GM12878 (cell line): Measurements from ENCODE around the gene SPATA31C1. TPM values are rescaled to one million over a fixed set of nuclear protein-coding genes. Genes with fewer than 3 reads are reported as not detected.

Experiments used
- ATAC-seq: fragments of 200-7000 bp; cut with Tn5 transposase; 3 replicates; pipeline ENCODE4 v1.9.1; 2020; ENCODE audit warnings: mild to moderate bottlenecking, moderate library complexity
- BruUV-seq: library from RNA; stranded (reverse); fragments of 400-500 nt; replicated peaks from 2 replicates; lab custom pipeline; 2021; lab: Mats Ljungman, UMichigan
- CTCF ChIA-PET: fragments of 300-600 bp; sonication (Branson Sonifier 250); formaldehyde crosslinking; extraction: SDS; loops from one replicate; lab custom pipeline; 2021; ENCODE audit warnings: inconsistent platforms; lab: Yijun Ruan, JAX
- POLR2A ChIA-PET: fragments of 350-600 bp; formaldehyde crosslinking; extraction: SDS; loops from one replicate; lab custom pipeline; 2021; ENCODE audit warnings: inconsistent platforms; lab: Charles Lee
- RAD21 ChIA-PET: fragments of 300-600 bp; sonication (Branson Sonifier 250); formaldehyde crosslinking; loops from one replicate; lab custom pipeline; 2023; ENCODE audit warnings: antibody characterized with exemption; ENCODE audit not compliant: unreplicated experiment; lab: Charles Lee
- SMC1A ChIA-PET: fragments of 300-600 bp; sonication (Branson Sonifier 250); formaldehyde crosslinking; loops from one replicate; lab custom pipeline; 2023; ENCODE audit not compliant: unreplicated experiment, uncharacterized antibody; lab: Charles Lee
- DNase-seq: peaks from one replicate; pipeline ENCODE4 v3.0.0-alpha.2; 2011; ENCODE audit warnings: low read depth, low spot score
- FAIRE-seq: peaks from 3 replicates; lab custom pipeline; 2011; peaks lifted over from hg19 to GRCh38; lab: Jason Lieb, UNC
- H2AFZ ChIP-seq: 2 replicates; pipeline ENCODE4 v1.6.0; 2011; ENCODE audit warnings: low read depth, low read length, control low read depth; ENCODE audit not compliant: control insufficient read depth
- H3K27ac ChIP-seq: 2 replicates; pipeline ENCODE4 v1.5.1; 2011; ENCODE audit warnings: control low read depth; ENCODE audit not compliant: control insufficient read depth, insufficient read depth
- H3K27me3 ChIP-seq, 2 experiments: replicated peaks in 1 of 2; 2 replicates each; pipeline versions ENCODE4 v1.6.0 to v1.6.1; 2011; ENCODE audit warnings: low read length in 1 of 2; ENCODE audit not compliant: control insufficient read depth in 2 of 2, insufficient read depth in 2 of 2
- H3K36me3 ChIP-seq, 2 experiments: 2 replicates each; pipeline ENCODE4 v1.5.1; 2011; ENCODE audit warnings: low read length in 1 of 2; ENCODE audit not compliant: control insufficient read depth in 2 of 2, insufficient read depth in 2 of 2
- H3K4me1 ChIP-seq: 2 replicates; pipeline ENCODE4 v1.6.1; 2011; ENCODE audit warnings: mild to moderate bottlenecking, low read length, moderate library complexity, mixed read lengths; ENCODE audit not compliant: control insufficient read depth, insufficient read depth
- H3K4me2 ChIP-seq: 2 replicates; pipeline ENCODE4 v1.6.0; 2011; ENCODE audit warnings: control low read depth; ENCODE audit not compliant: control insufficient read depth, insufficient read depth
- H3K4me3 ChIP-seq: fragments of 200-600 bp; sonication (generic); 2 replicates; pipeline ENCODE4 v1.5.1; 2016
- H3K79me2 ChIP-seq: 2 replicates; pipeline ENCODE4 v1.6.0; 2011; ENCODE audit warnings: low read length; ENCODE audit not compliant: control insufficient read depth, insufficient read depth
- H3K9ac ChIP-seq: 2 replicates; pipeline ENCODE4 v1.8.0; 2011; ENCODE audit warnings: low read length, control low read depth, mixed read lengths; ENCODE audit not compliant: control insufficient read depth, insufficient read depth
- H3K9me3 ChIP-seq: replicated peaks from 3 replicates; pipeline ENCODE4 v1.5.1; 2011; ENCODE audit warnings: mild to moderate bottlenecking, low read length; ENCODE audit not compliant: control insufficient read depth, insufficient read depth
- H4K20me1 ChIP-seq: 2 replicates; pipeline ENCODE4 v1.6.0; 2011; ENCODE audit not compliant: control insufficient read depth, insufficient read depth
- ASH2L ChIP-seq: fragments of 300-600, 200-600 bp; sonication (generic); IDR thresholded peaks from 2 replicates; pipeline ENCODE4 v1.6.1; 2017; ENCODE audit warnings: low read depth, mild to moderate bottlenecking, borderline replicate concordance
- CBX3 ChIP-seq: fragments of 200-600 bp; sonication (generic); IDR thresholded peaks from 2 replicates; pipeline ENCODE4 v1.6.1; 2016; ENCODE audit warnings: low read depth, borderline replicate concordance
- CEBPB ChIP-seq, 2 experiments: fragments of 150-350 bp in 1 of 2; IDR thresholded peaks; 2 replicates each; pipeline ENCODE4 v1.6.1; 2012 to 2014; ENCODE audit warnings: low read depth in 2 of 2, low read length in 2 of 2, borderline replicate concordance in 1 of 2, inconsistent platforms in 1 of 2
- MEF2A ChIP-seq: IDR thresholded peaks from 2 replicates; pipeline ENCODE4 v1.6.1; 2011; ENCODE audit warnings: low read depth, mild to moderate bottlenecking, low read length, moderate library complexity; ENCODE audit not compliant: insufficient read depth
- MXI1 ChIP-seq: fragments of 150-350 bp; IDR thresholded peaks from 2 replicates; pipeline ENCODE4 v1.6.1; 2011; ENCODE audit warnings: low read depth, mild to moderate bottlenecking, inconsistent platforms, low read length, improper control_type of control experiment
- RELA ChIP-seq: fragments of 450-650 bp; IDR thresholded peaks from 2 replicates; pipeline ENCODE4 v1.8.0; 2014; ENCODE audit warnings: borderline replicate concordance; ENCODE audit not compliant: partially characterized antibody
- SMC3 ChIP-seq: IDR thresholded peaks from 2 replicates; pipeline ENCODE4 v1.6.1; 2011; ENCODE audit warnings: low read length, improper control_type of control experiment, borderline replicate concordance
- USF1 ChIP-seq: IDR thresholded peaks from 2 replicates; pipeline ENCODE4 v1.6.1; 2011; ENCODE audit warnings: borderline replicate concordance, low read depth, mild to moderate bottlenecking, moderate library complexity, mixed read lengths, low read length; ENCODE audit not compliant: insufficient read depth; ENCODE audit errors: extremely low read length
- WGBS: methylation state at CpG from one replicate; pipeline ENCODE4 v1.1.6; 2016; ENCODE audit warnings: low lambda C conversion rate; ENCODE audit not compliant: insufficient replicate concordance, insufficient coverage; ENCODE audit errors: missing lambda C conversion rate; 5-methylcytosine and 5-hydroxymethylcytosine counted together
- in situ Hi-C: fragments of 300-500 bp; cut with MboI; formaldehyde crosslinking; loops from 9 replicates; pipeline ENCODE4 v1.14.3; 2018; ENCODE audit warnings: mixed read lengths
- intact Hi-C: fragments of 100-400 bp; cut with micrococcal nuclease; formaldehyde crosslinking; loops from one replicate; pipeline ENCODE4 v1.14.2; 2022; ENCODE audit not compliant: unreplicated experiment
- polyA plus RNA-seq, 11 experiments: library from polyadenylated mRNA; depleted of rRNA in 4 of 11; unstranded in 6 of 11; stranded (reverse) in 5 of 11; fragments of >200 nt; fragmentation: Nextera tagmentation in 4 of 11; fragmentation: Illumina TruSeq in 1 of 11; extraction: Ambion mirVana in 4 of 11; extraction: Trizol in 1 of 11; gene quantifications; 1 replicate in 1 of 11; 2 replicates in 10 of 11; pipeline versions ENCODE4 v1.2.1 to v1.2.3, GENCODE V29; 2011 to 2016; ENCODE audit warnings: inconsistent platforms in 2 of 11, missing spikeins in 2 of 11, low read depth in 1 of 11
- total RNA-seq, 4 experiments: library from RNA; depleted of rRNA in 3 of 4; stranded (reverse); fragments of >200 nt in 3 of 4; fragmentation: Illumina TruSeq in 1 of 4; extraction: Trizol in 1 of 4; gene quantifications; 2 replicates each; pipeline versions ENCODE4 v1.2.1 to v1.2.3, GENCODE V29; 2013 to 2021

SPATA31C1 gene
- total and polyA plus RNA-seq, 10 of the 15 experiments (the other 5 are each of a cell fraction or from before 2014, with no cell fraction given), result not detected

- DNase-seq, result no peak
- Histone ChIP-seq H2AFZ (no peak overlapping the region), H3K27ac (no peak overlapping the region), H3K4me2 (no peak overlapping the region)
- CTCF ChIA-PET, result no interaction called here
- TF ChIP-seq MEF2A (no peak), SMC3 (no peak), RELA (no peak), CBX3 (no peak), ASH2L (no peak), USF1 (no peak), MXI1 (no peak), CEBPB (IDR thresholded peaks at IDR 0.05; ENCODE audit: borderline replicate concordance in 1 of 2, low read depth in 2 of 2, low read length in 2 of 2) (no peak)
- TF ChIP-seq, all 136 proteins: peak for 0
- Histone ChIP-seq H3K9ac (no peak overlapping the region), H3K4me3 (no peak overlapping the region), H3K4me1 (no peaks in the 10 kb centered on the region), H4K20me1 (no peaks in the 10 kb centered on the region), H3K79me2 (no peaks in the 10 kb centered on the region), H3K27me3 (no peaks in the 10 kb centered on the region), H3K36me3 (no peaks in the 10 kb centered on the region), H3K9me3 (no peaks in the 10 kb centered on the region)
- ATAC-seq (no peak), FAIRE-seq (no peak)
- POLR2A ChIA-PET, result no interaction called here
- in situ Hi-C loops, result no loop called here
- intact Hi-C loops, result no loop called here
- RAD21 ChIA-PET, result no interaction called here
- SMC1A ChIA-PET, result no interaction called here
- BruUV-seq, result no TSS peak
- WGBS, result 13% methylated on average over 6 of the region's 6 CpGs
Measured at GRCh38 chr9:87963770-87964169, 46.0 kb downstream of the SPATA31C1 start.
